ENCODE measurements around the gene KCNJ18.
"Not testable (repeated sequence)": the region's sequence is repeated elsewhere in the genome, so short reads cannot be mapped to it uniquely, and the experiment has no call there.

KCNJ18 gene

DNA sequence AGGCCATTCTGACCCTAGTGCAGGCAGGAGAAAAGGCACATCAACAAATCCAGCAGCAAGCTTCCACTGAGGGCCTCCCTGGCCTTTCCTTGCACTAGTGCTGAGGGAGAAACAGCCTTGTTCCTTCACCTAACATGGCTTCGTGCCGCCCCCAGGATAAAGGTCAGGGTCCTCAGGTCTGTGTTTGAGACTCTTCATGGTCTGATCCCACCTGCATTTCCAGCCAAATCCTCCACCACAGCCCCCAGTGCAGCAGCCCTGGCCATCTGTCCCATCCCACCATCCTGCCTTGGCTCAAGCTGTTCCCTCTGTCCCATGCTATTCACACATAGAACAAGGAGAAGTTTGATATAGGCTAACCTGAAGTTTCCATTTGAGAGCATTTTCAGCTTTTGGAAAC is 20.9 kb upstream of the KCNJ18 start:
- DNase-seq (ENCODE audit: low read depth, low spot score): not testable (repeated sequence)

DNA sequence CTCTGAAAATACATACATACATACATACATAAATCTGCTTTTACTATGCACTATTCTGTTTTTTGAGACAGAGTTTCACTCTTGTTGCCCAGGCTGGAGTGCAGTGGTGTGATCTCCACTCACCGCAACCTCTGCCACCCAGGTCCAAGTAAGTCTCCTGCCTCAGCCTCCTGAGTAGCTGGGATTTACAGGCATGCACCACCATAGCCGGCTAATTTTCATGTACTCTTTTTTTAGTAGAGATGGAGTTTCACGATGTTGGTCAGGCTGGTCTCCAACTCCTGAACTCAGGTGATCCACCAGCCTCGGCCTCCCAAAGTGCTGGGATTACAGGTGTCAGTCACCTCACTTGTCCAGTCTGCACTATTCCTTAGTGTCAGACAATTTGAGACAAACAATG is 20.5 kb upstream of the KCNJ18 start:
- DNase-seq (ENCODE audit: low read depth, low spot score): not testable (repeated sequence)

DNA sequence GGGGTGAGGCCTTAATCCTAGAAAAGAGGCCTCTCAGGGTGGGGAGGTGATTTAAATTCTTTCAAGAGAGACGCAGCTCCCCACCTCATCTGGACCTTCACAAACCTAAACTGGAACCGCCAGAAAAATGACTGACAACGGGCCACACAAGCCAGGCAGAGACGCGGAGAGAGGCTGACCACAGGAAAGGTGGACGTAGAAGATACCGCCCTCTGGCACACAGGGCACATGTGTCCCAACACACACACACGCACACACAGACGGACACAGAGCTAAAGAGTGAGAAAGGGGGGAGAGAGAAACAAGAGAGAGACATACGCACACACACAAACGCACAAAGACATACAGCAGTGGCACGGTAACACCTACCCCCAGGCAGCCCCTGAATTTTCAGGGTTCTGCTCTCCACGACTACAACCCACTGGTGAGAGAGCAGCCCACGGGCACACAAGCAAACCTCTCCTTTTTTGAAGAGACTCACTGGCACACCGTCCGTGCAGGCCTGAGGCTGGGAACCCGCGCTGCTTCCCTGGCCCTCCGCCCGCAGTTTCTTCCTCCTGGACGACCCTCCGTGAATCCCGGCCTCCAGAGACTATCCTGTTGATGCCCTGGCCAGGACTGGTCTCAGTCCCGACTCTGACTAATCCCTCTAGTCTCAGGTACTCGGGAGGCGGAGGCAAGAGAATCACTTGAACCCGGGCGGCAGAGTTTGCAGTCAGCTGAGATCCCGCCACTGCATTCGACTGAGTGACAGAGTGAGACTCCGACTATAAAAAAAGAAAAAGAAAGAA is 18.7 kb upstream of the KCNJ18 start:
- DNase-seq (ENCODE audit: low read depth, low spot score): not testable (repeated sequence)

DNA sequence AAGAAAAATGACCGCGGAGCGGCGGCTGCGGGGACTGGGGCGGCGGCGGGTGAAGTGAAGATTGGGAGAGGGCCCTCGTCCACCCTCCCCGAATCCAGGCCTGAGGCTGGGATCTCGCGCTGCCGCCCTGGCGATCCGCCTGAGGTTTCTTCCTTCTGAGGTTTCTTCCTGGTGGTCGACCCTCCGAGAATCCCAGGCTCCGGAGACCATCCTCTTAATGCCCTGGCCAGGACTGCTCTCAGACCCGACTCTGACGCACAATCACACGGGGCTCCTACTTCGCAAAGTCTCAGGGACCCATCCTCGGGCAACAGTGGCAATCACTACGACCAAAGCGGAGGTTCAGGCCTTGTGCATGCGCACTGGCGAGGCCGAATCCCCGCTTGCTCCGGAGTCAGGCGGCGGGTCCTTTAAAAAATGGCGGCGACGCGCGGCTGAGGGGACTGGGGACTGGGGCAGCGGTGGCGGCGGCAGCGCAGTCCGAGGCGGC is 18.0 kb upstream of the KCNJ18 start:
- DNase-seq (ENCODE audit: low read depth, low spot score): no peak

DNA sequence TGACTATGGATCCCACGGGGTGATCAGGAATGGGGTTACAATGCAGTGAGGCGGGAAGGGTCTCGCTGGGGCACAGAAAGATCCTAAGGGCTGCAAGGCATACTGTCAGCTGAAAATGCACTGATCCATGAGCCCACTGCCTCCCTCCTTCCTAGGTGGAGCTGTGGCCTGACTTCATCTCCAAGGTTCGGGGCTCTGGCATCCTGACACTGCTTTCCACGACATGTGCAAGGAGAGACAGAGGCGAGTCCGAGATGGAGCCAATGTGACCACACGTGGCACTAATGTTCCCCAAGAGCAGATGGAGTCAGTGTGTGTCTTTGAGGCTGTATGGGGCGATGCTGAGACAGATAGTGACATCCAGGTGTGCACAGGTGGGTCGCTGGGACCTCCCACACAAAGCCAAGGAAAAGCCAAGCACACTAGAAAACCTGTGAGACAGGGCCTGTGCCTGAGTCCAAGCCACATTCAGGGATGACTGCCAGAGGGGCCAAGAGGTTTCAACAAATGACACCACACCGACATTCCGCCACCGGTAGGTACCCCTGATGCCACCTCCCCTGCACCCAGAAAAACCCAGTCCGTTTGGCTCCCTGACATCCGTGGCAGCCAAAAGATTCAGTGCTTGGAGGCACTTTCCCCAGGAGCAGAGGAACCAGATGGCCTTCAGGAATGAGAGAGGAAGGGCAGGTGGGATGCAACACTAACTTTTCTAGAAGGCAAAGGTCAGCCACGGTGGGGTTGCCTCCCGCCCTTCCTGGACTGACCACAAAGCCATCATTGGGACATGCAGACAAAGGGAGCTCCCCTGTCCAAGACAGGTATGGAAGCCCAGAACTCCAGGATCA is 17.2 kb upstream of the KCNJ18 start:
- not testable (repeated sequence) for DNase-seq (ENCODE audit: low read depth, low spot score)

DNA sequence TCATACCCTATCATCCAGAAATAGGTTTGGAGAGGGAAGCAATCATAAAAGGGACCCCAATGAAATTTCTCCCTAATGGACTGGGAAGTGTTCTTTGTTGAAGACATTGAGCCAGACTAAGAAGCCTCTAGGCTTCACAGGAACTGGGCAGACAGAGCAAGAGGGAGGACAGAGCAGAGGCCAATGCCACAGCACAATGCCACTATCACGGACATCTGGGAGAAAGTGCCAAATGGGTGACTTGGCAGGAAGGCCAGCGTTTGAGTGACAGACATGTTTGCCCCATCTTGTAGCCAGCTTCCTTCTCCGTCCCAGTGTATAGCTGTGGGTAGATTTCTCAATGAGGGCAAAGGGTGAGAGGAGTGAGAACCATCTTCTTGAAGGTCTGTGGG is 16.6 kb upstream of the KCNJ18 start:
- DNase-seq (ENCODE audit: low read depth, low spot score): not testable (repeated sequence)

DNA sequence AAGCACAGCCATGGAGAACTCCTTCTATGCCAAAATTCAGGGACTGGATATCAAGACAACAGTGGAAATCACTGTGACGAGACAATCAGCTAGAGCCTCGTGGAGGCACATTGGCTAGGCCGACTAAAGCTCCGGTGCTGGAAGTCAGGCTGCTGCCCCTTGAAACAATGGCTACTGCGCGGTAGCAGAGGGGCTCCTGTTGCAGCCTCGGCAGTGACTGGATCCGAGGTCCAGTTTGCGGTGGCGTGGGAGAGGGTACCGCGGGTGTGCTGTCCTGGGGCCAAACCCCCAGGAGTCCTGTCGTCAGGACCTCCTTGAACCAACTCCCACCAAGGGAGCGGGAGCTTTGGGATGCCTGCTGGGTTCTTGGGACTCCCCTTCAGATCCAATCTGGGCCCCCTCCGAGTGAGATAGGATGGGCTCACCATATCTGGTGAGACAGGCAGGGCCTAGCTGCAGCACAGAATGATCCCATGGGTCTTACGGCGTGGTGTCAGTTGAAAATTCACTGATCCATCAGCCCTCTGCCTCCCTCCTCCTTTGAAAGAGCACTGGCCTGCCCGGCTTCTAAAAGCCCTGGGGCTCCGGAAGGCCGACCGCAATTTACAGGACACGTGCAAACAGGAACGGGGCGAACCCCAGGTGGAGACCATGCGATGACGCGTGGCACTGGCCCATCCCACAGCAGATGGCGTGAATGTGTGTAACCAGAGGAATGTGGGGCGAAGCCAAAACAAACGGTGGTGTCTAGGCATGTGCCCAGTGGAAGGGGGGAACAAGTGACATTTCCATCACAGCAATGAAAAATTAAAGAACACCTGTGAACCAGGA is 15.8 kb upstream of the KCNJ18 start:
- no peak for DNase-seq (ENCODE audit: low read depth, low spot score)

DNA sequence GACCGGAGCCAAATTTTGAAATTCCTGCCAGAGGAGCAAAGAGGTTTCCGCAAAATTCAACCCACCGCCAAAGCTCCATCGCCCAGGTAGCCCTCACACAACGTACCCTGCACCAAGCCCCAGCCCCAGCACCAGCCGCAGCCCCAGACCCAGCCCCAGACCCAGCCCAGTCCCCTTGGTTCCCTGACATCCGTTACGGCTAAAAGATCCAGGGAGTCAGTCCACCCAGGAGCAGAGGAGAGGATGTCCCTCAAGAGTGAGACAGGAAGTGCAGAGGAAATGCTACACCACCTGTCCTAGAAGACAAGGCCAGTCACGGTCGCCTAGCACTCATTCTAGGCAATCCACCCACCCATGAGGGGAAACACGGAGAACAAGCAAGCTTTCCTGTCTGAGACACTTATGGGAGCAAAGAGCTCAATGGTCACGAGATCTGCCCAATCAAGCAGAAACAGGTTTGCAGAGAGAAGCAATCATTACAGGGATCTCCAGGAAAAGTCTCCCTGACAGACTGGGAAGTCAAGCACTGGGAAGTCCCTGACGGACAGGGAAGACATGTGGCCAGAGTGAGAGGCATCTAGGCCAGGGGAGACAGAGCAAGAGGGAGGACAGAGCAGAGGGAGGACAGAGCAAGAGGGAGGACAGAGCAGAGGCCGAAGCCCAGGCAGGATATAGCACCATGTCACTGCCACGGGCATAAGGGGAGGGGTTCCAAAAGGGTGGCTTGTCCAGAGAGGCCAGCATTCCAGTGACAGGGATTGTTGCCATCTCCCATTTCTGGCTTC is 15.0 kb upstream of the KCNJ18 start:
- no peak for DNase-seq (ENCODE audit: low read depth, low spot score)

DNA sequence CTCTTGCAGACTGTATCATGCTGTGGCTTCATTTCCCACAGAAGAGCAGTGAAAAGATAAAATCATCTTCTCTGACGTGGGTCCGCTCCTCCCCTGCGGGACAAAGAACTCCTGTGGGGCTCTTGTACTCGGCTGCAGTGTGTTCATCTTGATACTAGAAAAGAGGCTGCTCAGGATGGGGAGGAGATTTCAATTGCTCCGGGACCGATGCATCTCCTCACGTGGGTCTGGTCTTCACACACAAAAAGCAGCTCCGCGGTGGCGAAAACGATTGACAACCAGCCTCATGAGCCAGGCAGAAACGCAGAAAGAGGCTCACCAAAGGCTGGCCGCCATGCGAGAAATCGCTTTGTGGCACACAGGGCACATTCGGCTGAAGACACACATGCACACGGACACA is 14.4 kb upstream of the KCNJ18 start:
- DNase-seq (ENCODE audit: low read depth, low spot score): no peak

DNA sequence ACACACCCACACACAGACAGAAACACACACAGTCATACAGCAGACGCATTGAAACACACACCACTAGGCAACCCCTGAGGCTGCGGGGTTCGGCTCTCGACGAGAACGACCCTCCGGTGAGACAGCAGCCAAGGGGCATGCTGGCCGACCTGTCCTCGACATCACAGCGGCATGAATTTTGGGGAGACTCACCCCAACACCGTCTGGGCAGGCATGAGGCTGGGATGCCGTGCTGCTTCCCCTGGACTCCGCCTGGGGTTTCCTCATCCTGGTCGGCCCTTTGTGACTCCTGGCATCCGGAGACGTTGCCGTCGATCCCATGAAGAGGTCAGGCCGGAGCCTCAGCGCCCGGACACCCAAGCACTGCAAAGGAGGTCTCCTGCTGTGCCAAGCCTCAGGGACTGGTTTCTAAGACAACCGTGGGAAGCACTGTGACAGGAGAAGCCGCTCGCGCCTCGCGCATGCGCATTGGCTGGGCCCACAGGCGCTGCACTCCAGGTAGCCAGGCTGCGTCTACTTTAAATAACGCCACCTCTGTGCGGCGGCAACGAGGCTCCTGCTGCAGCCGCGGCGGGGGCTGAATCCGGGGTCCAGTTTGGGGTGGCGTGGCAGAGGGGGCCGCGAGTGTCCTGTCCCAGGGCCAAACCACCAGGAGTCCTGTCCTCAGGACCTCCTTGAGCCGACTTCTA is 13.8 kb upstream of the KCNJ18 start:
- DNase-seq (ENCODE audit: low read depth, low spot score): no peak

DNA sequence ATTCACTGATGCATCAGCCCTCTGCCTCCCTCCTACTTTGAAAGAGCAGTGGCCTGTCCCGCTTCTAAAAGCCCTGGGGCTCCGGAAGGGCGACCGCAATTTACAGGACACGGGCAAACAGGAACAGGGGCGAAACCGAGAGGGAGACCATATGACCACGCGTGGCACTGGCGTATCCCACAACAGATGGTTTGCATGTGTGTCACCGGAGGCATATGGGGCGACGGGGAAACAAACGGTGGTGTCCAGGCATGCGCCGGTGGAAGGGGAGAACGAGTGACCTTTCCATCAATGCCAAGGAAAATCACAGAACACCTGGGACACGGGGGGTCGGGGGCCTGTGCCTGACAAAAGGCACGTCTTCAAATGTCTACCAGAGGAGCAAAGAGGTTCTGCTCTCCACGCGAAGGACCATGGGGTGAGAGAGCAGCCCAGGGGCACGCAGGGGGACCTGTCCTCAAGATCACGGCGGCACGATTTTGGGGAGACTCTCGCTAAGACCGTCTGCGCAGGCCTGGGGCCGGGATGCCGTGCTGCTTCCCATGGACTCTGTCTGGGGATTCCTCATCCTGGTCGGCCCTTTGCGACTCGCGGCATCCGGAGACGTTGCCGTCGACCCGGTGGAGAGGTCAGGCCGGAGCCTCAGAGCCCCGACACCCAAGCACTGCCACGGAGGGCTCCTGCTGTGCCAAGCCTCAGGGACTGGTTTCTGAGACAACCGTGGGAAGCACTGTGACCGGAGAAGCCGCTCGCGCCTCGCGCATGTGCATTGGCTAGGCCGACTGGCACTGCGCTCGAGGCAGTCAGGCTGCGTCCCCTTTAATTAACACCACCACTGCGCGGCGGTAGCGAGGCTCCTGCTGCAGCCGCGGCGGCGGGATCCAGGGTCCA is 12.8 kb upstream of the KCNJ18 start:
- DNase-seq (ENCODE audit: low read depth, low spot score): no peak

DNA sequence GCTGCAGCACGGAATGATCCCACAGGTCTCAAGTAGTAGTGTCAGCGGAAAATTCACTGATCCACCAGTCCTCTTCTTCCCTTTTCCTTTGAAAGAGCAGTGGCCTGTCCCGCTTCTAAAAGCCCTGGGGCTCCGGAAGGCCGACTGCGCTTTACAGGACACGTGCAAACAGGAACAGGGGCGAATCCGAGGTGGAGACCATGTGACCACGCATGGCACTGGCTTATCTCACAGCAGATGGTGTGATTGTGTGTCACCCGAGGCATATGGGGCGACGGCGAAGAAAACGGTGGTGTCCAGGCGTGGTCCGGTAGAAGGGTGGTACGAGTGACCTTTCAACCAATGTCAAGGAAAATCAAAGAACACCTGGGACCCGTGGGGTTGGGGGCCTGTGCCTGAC is 12.0 kb upstream of the KCNJ18 start:
- no peak for DNase-seq (ENCODE audit: low read depth, low spot score)

DNA sequence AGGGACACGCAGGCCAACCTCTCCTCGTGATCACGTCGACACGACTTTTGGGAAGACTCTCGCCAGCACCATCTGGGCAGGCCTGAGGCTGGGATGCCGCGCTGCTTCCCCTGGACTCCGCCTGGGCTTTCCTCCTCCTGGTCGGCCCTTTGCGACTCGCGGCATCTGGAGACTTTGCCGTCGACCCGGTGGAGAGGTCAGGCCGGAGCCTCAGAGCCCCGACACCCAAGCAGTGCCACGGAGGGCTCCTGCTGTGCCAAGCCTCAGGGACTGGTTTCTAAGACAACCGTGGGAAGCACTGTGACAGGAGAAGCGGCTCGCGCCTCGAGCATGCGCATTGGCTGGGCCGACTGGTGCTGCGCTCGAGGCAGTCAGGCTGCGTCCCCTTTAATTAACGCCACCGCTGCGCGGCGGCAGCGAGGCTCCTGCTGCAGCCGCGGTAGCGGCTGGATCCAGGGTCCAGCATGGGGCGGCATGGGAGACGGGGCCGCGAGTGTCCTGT is 11.4 kb upstream of the KCNJ18 start:
- DNase-seq (ENCODE audit: low read depth, low spot score): not testable (repeated sequence)

DNA sequence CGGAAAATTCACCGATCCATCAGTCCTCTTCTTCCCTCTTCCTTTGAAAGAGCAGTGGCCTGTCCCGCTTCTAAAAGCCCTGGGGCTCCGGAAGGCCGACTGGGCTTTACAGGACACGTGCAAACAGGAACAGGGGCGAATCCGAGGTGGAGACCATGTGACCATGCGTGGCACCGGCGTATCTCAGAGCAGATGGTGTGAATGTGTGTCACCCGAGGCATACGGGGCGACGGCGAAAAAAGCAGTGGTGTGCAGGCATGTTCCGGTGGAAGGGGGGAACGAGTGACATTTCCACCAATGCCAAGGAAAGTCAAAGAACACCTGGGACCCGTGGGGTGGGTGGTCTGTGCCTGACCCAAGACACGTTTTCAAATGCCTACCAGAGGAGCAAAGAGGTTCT is 10.7 kb upstream of the KCNJ18 start:
- DNase-seq (ENCODE audit: low read depth, low spot score): not testable (repeated sequence)

DNA sequence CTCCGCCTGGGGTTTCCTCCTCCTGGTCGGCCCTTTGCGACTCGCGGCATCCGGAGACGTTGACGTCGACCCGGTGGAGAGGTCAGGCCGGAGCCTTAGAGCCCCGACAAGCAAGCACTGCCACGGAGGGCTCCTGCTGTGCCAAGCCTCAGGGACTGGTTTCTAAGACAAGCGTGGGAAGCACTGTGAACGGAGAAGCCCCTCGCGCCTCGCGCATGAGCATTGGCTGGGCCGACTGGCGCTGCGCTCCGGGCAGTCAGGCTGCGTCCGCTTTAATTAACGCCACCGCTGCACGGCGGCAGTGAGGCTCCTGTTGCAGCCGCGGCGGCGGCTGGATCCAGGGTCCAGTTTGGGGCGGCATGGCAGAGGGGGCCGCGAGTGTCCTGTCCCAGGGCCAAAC is 10.2 kb upstream of the KCNJ18 start:
- DNase-seq (ENCODE audit: low read depth, low spot score): not testable (repeated sequence)

DNA sequence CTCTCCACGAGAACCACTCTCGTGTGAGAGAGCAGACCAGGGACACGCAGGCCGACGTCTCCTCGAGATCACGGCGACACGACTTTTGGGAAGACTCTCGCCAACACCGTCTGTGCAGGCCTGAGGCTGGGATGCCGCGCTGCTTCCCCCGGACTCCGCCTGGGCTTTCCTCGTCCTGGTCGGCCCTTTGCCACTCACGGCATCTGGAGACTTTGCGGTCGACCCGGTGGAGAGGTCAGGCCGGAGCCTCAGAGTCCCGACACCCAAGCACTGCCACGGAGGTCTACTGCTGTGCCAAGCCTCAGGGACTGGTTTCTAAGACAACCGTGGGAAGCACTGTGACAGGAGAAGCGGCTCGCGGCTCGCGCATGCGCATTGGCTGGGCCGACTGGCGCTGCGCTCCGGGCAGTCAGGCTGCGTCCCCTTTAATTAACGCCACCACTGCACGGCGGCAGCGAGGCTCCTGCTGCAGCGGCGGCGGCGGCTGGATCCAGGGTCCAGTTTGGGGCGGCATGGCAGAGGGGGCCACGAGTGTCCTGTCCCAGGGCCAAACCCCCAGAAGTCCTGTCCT is 9.1 kb upstream of the KCNJ18 start:
- DNase-seq (ENCODE audit: low read depth, low spot score): not testable (repeated sequence)

DNA sequence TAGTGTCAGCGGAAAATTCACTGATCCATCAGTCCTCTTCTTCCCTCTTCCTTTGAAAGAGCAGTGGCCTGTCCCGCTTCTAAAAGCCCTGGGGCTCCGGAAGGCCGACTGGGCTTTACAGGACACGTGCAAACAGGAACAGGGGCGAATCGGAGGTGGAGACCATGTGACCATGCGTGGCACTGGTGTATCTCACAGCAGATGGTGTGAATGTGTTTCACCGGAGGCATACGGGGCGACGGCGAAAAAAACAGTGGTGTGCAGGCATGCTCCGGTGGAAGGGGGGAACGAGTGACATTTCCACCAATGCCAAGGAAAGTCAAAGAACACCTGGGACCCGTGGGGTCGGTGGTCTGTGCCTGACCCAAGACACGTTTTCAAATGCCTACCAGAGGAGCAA is 8.4 kb upstream of the KCNJ18 start:
- not testable (repeated sequence) for DNase-seq (ENCODE audit: low read depth, low spot score)

DNA sequence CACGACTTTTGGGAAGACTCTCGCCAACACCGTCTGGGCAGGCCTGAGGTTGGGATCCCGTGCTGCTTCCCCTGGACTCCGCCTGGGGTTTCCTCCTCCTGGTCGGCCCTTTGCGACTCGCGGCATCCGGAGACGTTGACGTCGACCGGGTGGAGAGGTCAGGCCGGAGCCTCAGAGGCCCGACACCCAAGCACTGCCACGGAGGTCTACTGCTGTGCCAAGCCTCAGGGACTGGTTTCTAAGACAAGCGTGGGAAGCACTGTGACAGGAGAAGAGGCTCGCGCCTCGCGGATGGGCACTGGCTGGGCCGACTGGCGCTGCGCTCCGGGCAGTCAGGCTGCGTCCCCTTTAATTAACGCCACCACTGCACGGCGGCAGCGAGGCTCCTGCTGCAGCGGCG is 7.9 kb upstream of the KCNJ18 start:
- DNase-seq (ENCODE audit: low read depth, low spot score): not testable (repeated sequence)

All from astrocyte of the hippocampus (primary cell).